Transverse colon (tissue), 4 donors: ENCODE data around the gene KAZN. TPM values are rescaled to one million over a fixed set of nuclear protein-coding genes. Genes with fewer than 3 reads are reported as not detected.

ENCODE experiments used
- DNase-seq: peaks from one replicate; pipeline ENCODE4 v3.0.0-alpha.2; 2019
- H3K27ac ChIP-seq, 4 donors: fragments of 200-600 bp; sonication (generic); 2 replicates each; pipeline ENCODE4 v1.5.1; 2016 to 2018; ENCODE audit warnings: inconsistent platforms in 4 of 4
- H3K27me3 ChIP-seq: fragments of 200-600 bp; sonication (generic); 2 replicates; pipeline ENCODE4 v1.5.1; 2017; ENCODE audit warnings: inconsistent platforms
- H3K36me3 ChIP-seq, 4 donors: fragments of 200-600 bp; sonication (generic); 2 replicates each; pipeline ENCODE4 v1.5.1; 2017 to 2019; ENCODE audit warnings: inconsistent platforms in 4 of 4
- H3K4me1 ChIP-seq, 4 donors: fragments of 200-600 bp; sonication (generic); 2 replicates each; pipeline ENCODE4 v1.5.1; 2017 to 2020; ENCODE audit warnings: inconsistent platforms in 4 of 4
- H3K4me3 ChIP-seq, 4 donors: fragments of 200-600 bp; sonication (generic); 1 replicate in 1 of 4; 2 replicates in 3 of 4; pipeline versions ENCODE4 v1.5.1 to v1.6.1; 2017 to 2019; ENCODE audit warnings: inconsistent platforms in 4 of 4
- H3K9me3 ChIP-seq, 2 donors: fragments of 200-600 bp; sonication (generic); 2 replicates each; pipeline ENCODE4 v1.5.1; 2017 to 2019; ENCODE audit warnings: inconsistent platforms in 2 of 2
- CTCF ChIP-seq, 5 experiments: fragments of 200-600 bp in 3 of 5; fragments of 450-650 bp in 2 of 5; sonication (generic) in 3 of 5; IDR thresholded peaks; 1 replicate in 2 of 5; 2 replicates in 3 of 5; pipeline ENCODE4 v1.5.1; 2016 to 2017; ENCODE audit warnings: antibody characterized with exemption in 5 of 5, inconsistent platforms in 3 of 5, mild to moderate bottlenecking in 2 of 5, moderate library complexity in 1 of 5
- EP300 ChIP-seq: sonication (generic); formaldehyde crosslinking; IDR thresholded peaks from one replicate; pipeline ENCODE4 v1.6.1; 2017; ENCODE audit warnings: antibody characterized with exemption, low read depth
- POLR2A ChIP-seq: fragments of 450-650 bp; IDR thresholded peaks from one replicate; pipeline ENCODE4 v1.6.1; 2016; ENCODE audit warnings: antibody characterized with exemption, mild to moderate bottlenecking, moderate library complexity
- POLR2AphosphoS5 ChIP-seq, 3 donors: sonication (generic); formaldehyde crosslinking; IDR thresholded peaks; one replicate each; pipeline ENCODE4 v1.6.1; 2016; ENCODE audit warnings: antibody characterized with exemption in 3 of 3
- WGBS, 2 donors: methylation state at CpG; one replicate each; pipeline ENCODE4 v1.1.5; 2018; ENCODE audit warnings: low coverage in 1 of 2; 5-methylcytosine and 5-hydroxymethylcytosine counted together
- in situ Hi-C, 4 donors: fragments of 200-750 bp; cut with MboI; loops; one replicate each; pipeline versions ENCODE4 v1.15.0 to v1.15.1; 2017; ENCODE audit warnings: low sequenced_read_pairs in 3 of 4, low pct_ligation_motif_present in 1 of 4, low pct_unique_long_range_greater_than_20kb in 1 of 4
- intact Hi-C: fragments of 100-400 bp; cut with DNase I; formaldehyde crosslinking; loops from one replicate; pipeline ENCODE4 v1.15.1; 2023; ENCODE audit warnings: low total_unique reads
- total RNA-seq, 4 donors: library from RNA; depleted of rRNA; stranded (reverse); fragments of >200 nt; gene quantifications; one replicate each; pipeline ENCODE4 v1.1.0, GENCODE V29; 2016

The KAZN gene
- total RNA-seq, 4 donors from 2014 or later, result 12.0 to 17.1 (median 16.2) TPM

DNA sequence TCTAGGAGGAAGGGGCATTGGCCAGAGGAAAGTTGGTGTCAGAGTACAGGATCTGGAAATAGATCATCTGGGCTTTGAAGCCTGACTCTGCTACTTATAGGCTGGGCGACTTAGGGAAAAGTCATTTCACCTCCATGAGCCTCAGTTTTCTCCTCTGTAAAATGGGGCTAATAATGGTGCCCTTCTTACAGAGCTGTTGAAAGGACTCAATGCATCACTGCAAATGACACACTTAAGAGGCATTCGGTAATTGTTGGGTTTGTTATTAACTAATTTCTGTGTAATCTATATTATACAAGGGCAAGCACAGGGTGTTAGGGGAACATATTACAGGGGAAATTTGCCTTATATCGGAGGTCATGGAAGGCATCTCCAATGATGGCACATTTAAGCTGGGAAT lies 96.1 kb downstream of the KAZN start:
- intact Hi-C loops, result no loop called here
- H3K4me3 ChIP-seq, result no peak overlapping the region
- WGBS, 2 donors, result 83 to 88% methylated on average over 3 of the region's 3 CpGs

GRCh38 chr1:14696761-14697160 lies 98.3 kb downstream of the KAZN start:
- 66 to 87% methylated on average over 4 to 5 of the region's 5 CpGs for WGBS, 2 donors
- H3K4me3 ChIP-seq, result no peak overlapping the region
- no peak for DNase-seq
- H3K27me3 ChIP-seq, result no peaks in the 10 kb centered on the region
- intact Hi-C loops (no loop called here), in situ Hi-C loops (no loop called here)
- H3K27ac ChIP-seq, result no peak overlapping the region
- H3K36me3 ChIP-seq, result no peaks in the 10 kb centered on the region
- TF ChIP-seq EP300 (no peak), POLR2AphosphoS5 (IDR thresholded peaks at IDR 0.05) (no peak), CTCF (IDR thresholded peaks at IDR 0.05) (no peak), POLR2A (no peak)
- no peaks in the 10 kb centered on the region for H3K9me3 ChIP-seq
- no peaks in the 10 kb centered on the region for H3K4me1 ChIP-seq

More for the DNA sequence above, 96.1 kb downstream of the KAZN start:
- in situ Hi-C loops, result no loop called here
- TF ChIP-seq POLR2AphosphoS5 (IDR thresholded peaks at IDR 0.05), result no peak
- TF ChIP-seq POLR2A, result no peak
- TF ChIP-seq EP300, result no peak
- no peak for TF ChIP-seq CTCF (IDR thresholded peaks at IDR 0.05)
- Histone ChIP-seq H3K27ac (no peak overlapping the region), H3K36me3 (no peaks in the 10 kb centered on the region), H3K9me3 (no peaks in the 10 kb centered on the region), H3K27me3 (no peaks in the 10 kb centered on the region), H3K4me1 (no peaks in the 10 kb centered on the region)
- no peak for DNase-seq

GRCh38 chr1:14697353-14697752 lies 98.9 kb downstream of the KAZN start:
- Histone ChIP-seq H3K9me3 (no peaks in the 10 kb centered on the region), H3K36me3 (no peaks in the 10 kb centered on the region), H3K4me3 (no peak overlapping the region), H3K4me1 (no peaks in the 10 kb centered on the region), H3K27me3 (no peaks in the 10 kb centered on the region), H3K27ac (no peak overlapping the region)
- TF ChIP-seq POLR2AphosphoS5 (IDR thresholded peaks at IDR 0.05), result no peak
- TF ChIP-seq CTCF (IDR thresholded peaks at IDR 0.05), result no peak
- no peak for TF ChIP-seq POLR2A
- no peak for TF ChIP-seq EP300
- DNase-seq, result no peak
- 68 to 75% methylated on average over 4 of the region's 4 CpGs for WGBS, 2 donors
- in situ Hi-C loops, result no loop called here
- intact Hi-C loops, result no loop called here

DNA sequence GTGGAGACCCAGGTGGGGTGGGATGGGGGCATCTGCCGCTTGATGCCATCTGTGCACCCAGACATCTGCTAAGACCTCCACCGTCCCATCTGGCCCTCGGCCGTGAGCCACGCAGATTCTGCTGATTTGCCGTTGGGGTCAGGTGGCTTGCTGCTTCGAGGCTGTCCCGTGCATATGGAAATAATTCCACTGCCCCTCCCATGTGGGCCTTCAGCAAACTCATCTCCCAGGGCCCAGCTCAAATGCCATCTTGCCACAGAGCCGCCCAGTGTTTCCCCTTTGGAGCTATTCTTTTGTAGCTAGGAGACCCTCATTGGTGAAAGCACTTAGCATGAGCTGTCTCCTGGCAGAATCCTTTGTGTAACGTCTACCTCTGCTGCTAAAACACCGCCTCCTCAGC lies 99.8 kb downstream of the KAZN start:
- in situ Hi-C loops (no loop called here), intact Hi-C loops (no loop called here)

More for the DNA sequence above, 99.8 kb downstream of the KAZN start:
- H3K9me3 ChIP-seq, result no peaks in the 10 kb centered on the region
- no peaks in the 10 kb centered on the region for H3K27me3 ChIP-seq
- TF ChIP-seq CTCF (IDR thresholded peaks at IDR 0.05), result no peak
- no peak for TF ChIP-seq EP300
- TF ChIP-seq POLR2AphosphoS5 (IDR thresholded peaks at IDR 0.05), result no peak
- no peak for TF ChIP-seq POLR2A
- no peaks in the 10 kb centered on the region for H3K36me3 ChIP-seq
- H3K4me3 ChIP-seq, result no peak overlapping the region
- H3K27ac ChIP-seq, result no peak overlapping the region
- H3K4me1 ChIP-seq, result no peaks in the 10 kb centered on the region
- DNase-seq, result no peak
- WGBS, 2 donors, result 92% methylated on average over 2 to 11 of the region's 11 CpGs
